ENCODE measurements around the gene SCD5.

DNA sequence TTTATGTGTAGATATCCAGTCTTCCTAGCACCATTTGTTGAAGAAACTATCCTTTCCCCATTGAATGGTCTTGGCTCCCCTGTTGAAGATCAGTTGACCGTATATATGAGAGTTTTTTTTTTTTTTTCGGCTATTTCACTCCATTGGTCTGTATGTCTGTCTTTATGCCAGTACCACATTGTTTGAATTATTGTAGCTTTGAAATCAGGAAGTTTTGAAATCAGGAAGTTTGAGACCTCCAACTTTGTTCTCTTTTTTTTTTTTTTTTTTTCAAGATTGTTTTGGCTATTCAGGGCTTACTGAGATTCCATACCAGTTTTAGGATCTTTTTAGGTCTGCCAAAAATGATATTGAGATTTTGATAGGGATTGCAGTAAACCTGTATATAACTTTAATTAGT is 4.3 kb upstream of the SCD5 start:
- no peak for TF ChIP-seq CEBPB (IDR thresholded peaks at IDR 0.05; ENCODE audit: low read depth, low read length)
- TF ChIP-seq JUND (IDR thresholded peaks at IDR 0.05; ENCODE audit: low read length): no peak
- no peak for TF ChIP-seq POLR2AphosphoS5 (IDR thresholded peaks at IDR 0.05; ENCODE audit: low read depth, low read length)
- TF ChIP-seq ZNF274 (IDR thresholded peaks at IDR 0.05; ENCODE audit: borderline replicate concordance, extremely low read depth, low read length): no peak
